B cell (primary cell): ENCODE measurements around the gene TEAD1. TPM values are rescaled to one million over a fixed set of nuclear protein-coding genes. Genes with fewer than 3 reads are reported as not detected.

Experiments
- ATAC-seq: fragments of 200-7000 bp; cut with Tn5 transposase; one replicate; pipeline ENCODE4 v1.10.0; 2021; ENCODE audit warnings: low read depth, mild to moderate bottlenecking, moderate number of reproducible peaks, moderate library complexity
- CTCF ChIA-PET: fragments of 350-600 bp; sonication (Branson Sonifier 250); formaldehyde crosslinking; loops from one replicate; lab custom pipeline; 2021; ENCODE audit warnings: antibody characterized with exemption, inconsistent platforms; lab: Charles Lee
- POLR2A ChIA-PET: fragments of 350-600 bp; sonication (Branson Sonifier 250); formaldehyde crosslinking; loops from one replicate; lab custom pipeline; 2021; ENCODE audit warnings: antibody characterized with exemption; lab: Charles Lee
- DNase-seq: peaks from one replicate; pipeline ENCODE4 v3.0.0; 2013
- H2AFZ ChIP-seq: 2 replicates; pipeline ENCODE4 v1.6.1; 2012; ENCODE audit warnings: mild to moderate bottlenecking, low read depth, low read length; ENCODE audit not compliant: insufficient read depth, poor library complexity, severe bottlenecking
- H3K27ac ChIP-seq, 2 donors: 1 replicate in 1 of 2; 2 replicates in 1 of 2; pipeline ENCODE4 v1.5.1; 2012 to 2013; ENCODE audit warnings: low read length in 2 of 2, mild to moderate bottlenecking in 2 of 2, moderate library complexity in 1 of 2
- H3K27me3 ChIP-seq, 4 experiments: fragments of 200-600 bp in 1 of 4; sonication (generic) in 1 of 4; replicated peaks in 1 of 4; 1 replicate in 2 of 4; 2 replicates in 2 of 4; pipeline versions ENCODE4 v1.6.1 to v1.7.0; 2013 to 2016; ENCODE audit warnings: low read length in 3 of 4, mild to moderate bottlenecking in 2 of 4, mixed read lengths in 1 of 4, moderate library complexity in 1 of 4; ENCODE audit not compliant: insufficient read depth in 4 of 4, control insufficient read depth in 3 of 4; ENCODE audit errors: control extremely low read depth in 1 of 4
- H3K36me3 ChIP-seq, 2 experiments: replicated peaks in 1 of 2; 1 replicate in 1 of 2; 2 replicates in 1 of 2; pipeline versions ENCODE4 v1.6.1 to v1.7.1; 2013; ENCODE audit warnings: low read length in 1 of 2; ENCODE audit not compliant: insufficient read depth in 2 of 2, control insufficient read depth in 1 of 2; ENCODE audit errors: control extremely low read depth in 1 of 2, extremely low read depth in 1 of 2
- H3K4me1 ChIP-seq, 2 donors: fragments of 200-600 bp in 1 of 2; sonication (generic) in 1 of 2; 1 replicate in 1 of 2; 2 replicates in 1 of 2; pipeline versions ENCODE4 v1.5.1 to v1.6.1; 2013 to 2017; ENCODE audit warnings: low read length in 2 of 2; ENCODE audit not compliant: control insufficient read depth in 2 of 2, insufficient read depth in 2 of 2
- H3K4me2 ChIP-seq: replicated peaks from 2 replicates; pipeline ENCODE3; 2012; ENCODE audit warnings: mild to moderate bottlenecking, low read depth, low read length; ENCODE audit not compliant: poor library complexity, severe bottlenecking
- H3K4me3 ChIP-seq, 5 experiments: fragments of 200-600 bp in 1 of 5; sonication (generic) in 1 of 5; 1 replicate in 3 of 5; 2 replicates in 2 of 5; pipeline versions ENCODE4 v1.5.1 to v1.7.0; 2011 to 2016; ENCODE audit warnings: low read length in 4 of 5, mild to moderate bottlenecking in 4 of 5, low read depth in 2 of 5, control low read depth in 1 of 5, moderate library complexity in 1 of 5; ENCODE audit not compliant: insufficient read depth in 1 of 5; ENCODE audit errors: control extremely low read depth in 1 of 5, extremely low read depth in 1 of 5
- H3K79me2 ChIP-seq: fragments of 200-600 bp; sonication (generic); one replicate; pipeline ENCODE4 v1.6.0; 2016; ENCODE audit warnings: low read length; ENCODE audit not compliant: control insufficient read depth, insufficient read depth
- H3K9ac ChIP-seq: fragments of 200-600 bp; sonication (generic); 2 replicates; pipeline ENCODE4 v1.6.1; 2017; ENCODE audit warnings: mild to moderate bottlenecking, low read length, moderate library complexity
- H3K9me3 ChIP-seq, 3 donors: one replicate each; pipeline versions ENCODE4 v1.6.1 to v1.7.1; 2013; ENCODE audit warnings: low read length in 2 of 3; ENCODE audit not compliant: control insufficient read depth in 2 of 3, insufficient read depth in 1 of 3; ENCODE audit errors: control extremely low read depth in 1 of 3
- H4K20me1 ChIP-seq: 2 replicates; pipeline ENCODE4 v1.6.0; 2012; ENCODE audit warnings: mild to moderate bottlenecking, low read length; ENCODE audit not compliant: insufficient read depth, control insufficient read depth, poor library complexity, severe bottlenecking
- H3K27ac Mint-ChIP-seq: one replicate; pipeline ENCODE4 v1.8.0; 2021; ENCODE audit warnings: mixed read lengths
- H3K27me3 Mint-ChIP-seq: one replicate; pipeline ENCODE4 v1.8.0; 2021; ENCODE audit warnings: mixed read lengths
- H3K4me1 Mint-ChIP-seq: one replicate; pipeline ENCODE4 v1.8.0; 2021; ENCODE audit warnings: mixed read lengths
- H3K4me3 Mint-ChIP-seq: one replicate; pipeline ENCODE4 v1.8.0; 2021; ENCODE audit warnings: mixed read lengths
- H3K9me3 Mint-ChIP-seq: one replicate; pipeline ENCODE4 v1.8.0; 2022; ENCODE audit warnings: mixed read lengths; ENCODE audit not compliant: insufficient read depth
- EZH2 ChIP-seq: IDR thresholded peaks from 2 replicates; pipeline ENCODE4 v1.6.1; 2012; ENCODE audit warnings: borderline replicate concordance, low read depth, mild to moderate bottlenecking, moderate library complexity, low read length; ENCODE audit not compliant: insufficient read depth, poor library complexity, severe bottlenecking
- WGBS: methylation state at CpG from one replicate; pipeline ENCODE4 v1.1.5; 2013; ENCODE audit warnings: missing lambda C conversion rate; ENCODE audit not compliant: insufficient coverage; 5-methylcytosine and 5-hydroxymethylcytosine counted together
- intact Hi-C: fragments of 100-400 bp; cut with micrococcal nuclease; formaldehyde crosslinking; loops from one replicate; pipeline ENCODE4 v1.10.0; 2022
- polyA plus RNA-seq: library from polyadenylated mRNA; depleted of rRNA; stranded (reverse); fragments of >200 nt; gene quantifications from 2 replicates; pipeline ENCODE4 v1.2.3, GENCODE V29; 2012
- total RNA-seq, 2 donors: library from RNA; stranded (reverse); fragments of 120-200 nt in 1 of 2; gene quantifications; 1 replicate in 1 of 2; 2 replicates in 1 of 2; pipeline versions ENCODE4 v1.2.3 to v1.2.4, GENCODE V29; 2013 to 2022
- TF ChIP-seq, protein P1 (sequence below): fragments of 200-600 bp; IDR thresholded peaks from one replicate; pipeline ENCODE4 v1.8.0; 2022; ENCODE audit warnings: antibody characterized with exemption, mild to moderate bottlenecking

Gene TEAD1
- total and polyA plus RNA-seq, 2 donors (not counting 1 experiment from before 2014, with no cell fraction given), result 0.30 TPM; not detected in 1

GRCh38 chr11:12712132-12712531, 37.9 kb downstream of the TEAD1 start:
- Histone ChIP-seq H4K20me1 (no peaks in the 10 kb centered on the region), H3K4me3 (no peak overlapping the region), H3K36me3 (no peaks in the 10 kb centered on the region), H3K27ac (no peak overlapping the region), H2AFZ (no peak overlapping the region), H3K4me1 (no peaks in the 10 kb centered on the region), H3K9ac (no peak overlapping the region), H3K79me2 (no peaks in the 10 kb centered on the region), H3K9me3 (peaks cover 0 to 8% (median 0%) of the 10 kb centered on the region in 3 donors), H3K27me3 (peaks cover 0 to 2% (median 0%) of the 10 kb centered on the region in 4 experiments), H3K4me2 (no peak overlapping the region)
- ATAC-seq, result no peak
- ChIA-PET POLR2A (no interaction called here), CTCF (no interaction called here)
- intact Hi-C loops, result no loop called here
- 83% methylated on average over 1 of the region's 4 CpGs for WGBS
- Mint-ChIP-seq H3K4me3 (no peak overlapping the region), H3K27me3 (peaks cover 16% of the 10 kb centered on the region), H3K27ac (no peak overlapping the region), H3K9me3 (peaks cover 2% of the 10 kb centered on the region), H3K4me1 (no peaks in the 10 kb centered on the region)
- no peak for TF ChIP-seq EZH2
- TF ChIP-seq, protein P1, sequence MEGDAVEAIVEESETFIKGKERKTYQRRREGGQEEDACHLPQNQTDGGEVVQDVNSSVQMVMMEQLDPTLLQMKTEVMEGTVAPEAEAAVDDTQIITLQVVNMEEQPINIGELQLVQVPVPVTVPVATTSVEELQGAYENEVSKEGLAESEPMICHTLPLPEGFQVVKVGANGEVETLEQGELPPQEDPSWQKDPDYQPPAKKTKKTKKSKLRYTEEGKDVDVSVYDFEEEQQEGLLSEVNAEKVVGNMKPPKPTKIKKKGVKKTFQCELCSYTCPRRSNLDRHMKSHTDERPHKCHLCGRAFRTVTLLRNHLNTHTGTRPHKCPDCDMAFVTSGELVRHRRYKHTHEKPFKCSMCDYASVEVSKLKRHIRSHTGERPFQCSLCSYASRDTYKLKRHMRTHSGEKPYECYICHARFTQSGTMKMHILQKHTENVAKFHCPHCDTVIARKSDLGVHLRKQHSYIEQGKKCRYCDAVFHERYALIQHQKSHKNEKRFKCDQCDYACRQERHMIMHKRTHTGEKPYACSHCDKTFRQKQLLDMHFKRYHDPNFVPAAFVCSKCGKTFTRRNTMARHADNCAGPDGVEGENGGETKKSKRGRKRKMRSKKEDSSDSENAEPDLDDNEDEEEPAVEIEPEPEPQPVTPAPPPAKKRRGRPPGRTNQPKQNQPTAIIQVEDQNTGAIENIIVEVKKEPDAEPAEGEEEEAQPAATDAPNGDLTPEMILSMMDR, result no peak
- DNase-seq, result no peak

DNA sequence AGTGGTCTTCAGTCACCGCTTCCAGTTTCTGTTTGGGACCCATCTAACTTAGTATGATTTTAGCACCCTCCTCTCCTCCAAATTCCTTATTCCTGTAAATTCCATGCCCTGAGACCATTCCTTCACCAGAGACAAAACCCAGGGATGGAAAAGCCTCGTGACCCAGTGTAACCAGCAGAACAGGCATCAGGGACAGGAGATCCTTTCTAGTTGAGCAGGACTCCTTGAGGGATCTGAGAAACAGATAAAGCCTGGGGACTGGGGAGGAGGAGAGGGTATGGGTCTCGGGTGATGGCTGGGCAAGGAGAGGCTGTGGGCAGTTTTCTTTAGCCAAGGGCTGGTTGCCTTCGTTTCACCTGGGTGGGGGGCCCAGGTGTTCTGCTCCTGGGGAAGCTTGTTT, 40.9 kb downstream of the TEAD1 start:
- CTCF ChIA-PET, result no interaction called here
- H3K27ac Mint-ChIP-seq, result no peak overlapping the region
- peaks cover 0 to 2% (median 1%) of the 10 kb centered on the region in 4 experiments for H3K27me3 ChIP-seq
- no peak overlapping the region for H2AFZ ChIP-seq
- no peak for TF ChIP-seq EZH2
- TF ChIP-seq, protein P1, result no peak
- no peaks in the 10 kb centered on the region for H3K36me3 ChIP-seq
- peaks cover 30% of the 10 kb centered on the region for H3K27me3 Mint-ChIP-seq
- no peaks in the 10 kb centered on the region for H3K79me2 ChIP-seq
- H3K4me2 ChIP-seq, result no peak overlapping the region
- no peak overlapping the region for H3K4me3 ChIP-seq
- H3K4me1 Mint-ChIP-seq, result no peaks in the 10 kb centered on the region
- DNase-seq (no peak), ATAC-seq (no peak)
- no peak overlapping the region for H3K27ac ChIP-seq
- intact Hi-C loops, result no loop called here
- H3K9ac ChIP-seq, result no peak overlapping the region
- H3K4me3 Mint-ChIP-seq, result no peak overlapping the region
- H4K20me1 ChIP-seq, result no peaks in the 10 kb centered on the region
- H3K9me3 ChIP-seq, result peaks cover 0 to 8% (median 0%) of the 10 kb centered on the region in 3 donors
- 82% methylated on average over 4 of the region's 4 CpGs for WGBS
- H3K4me1 ChIP-seq, result no peaks in the 10 kb centered on the region
- POLR2A ChIA-PET, result no interaction called here
- H3K9me3 Mint-ChIP-seq, result peaks cover 2% of the 10 kb centered on the region
